ENCODE data around the gene GNB1L. TPM values are rescaled to one million over a fixed set of nuclear protein-coding genes. Genes with fewer than 3 reads are reported as not detected.

Gene GNB1L
- total RNA-seq, 1 donor from 2014 or later = 7.0 TPM

- H3K36me3 ChIP-seq (ENCODE audit: control insufficient read depth, insufficient read depth, low read length) = no peaks in the 10 kb centered on the region
- no peak for DNase-seq (ENCODE audit: low read depth)
- no peaks in the 10 kb centered on the region for H3K27me3 ChIP-seq (ENCODE audit: control insufficient read depth, insufficient read depth, low read length)
- TF ChIP-seq, protein P1, sequence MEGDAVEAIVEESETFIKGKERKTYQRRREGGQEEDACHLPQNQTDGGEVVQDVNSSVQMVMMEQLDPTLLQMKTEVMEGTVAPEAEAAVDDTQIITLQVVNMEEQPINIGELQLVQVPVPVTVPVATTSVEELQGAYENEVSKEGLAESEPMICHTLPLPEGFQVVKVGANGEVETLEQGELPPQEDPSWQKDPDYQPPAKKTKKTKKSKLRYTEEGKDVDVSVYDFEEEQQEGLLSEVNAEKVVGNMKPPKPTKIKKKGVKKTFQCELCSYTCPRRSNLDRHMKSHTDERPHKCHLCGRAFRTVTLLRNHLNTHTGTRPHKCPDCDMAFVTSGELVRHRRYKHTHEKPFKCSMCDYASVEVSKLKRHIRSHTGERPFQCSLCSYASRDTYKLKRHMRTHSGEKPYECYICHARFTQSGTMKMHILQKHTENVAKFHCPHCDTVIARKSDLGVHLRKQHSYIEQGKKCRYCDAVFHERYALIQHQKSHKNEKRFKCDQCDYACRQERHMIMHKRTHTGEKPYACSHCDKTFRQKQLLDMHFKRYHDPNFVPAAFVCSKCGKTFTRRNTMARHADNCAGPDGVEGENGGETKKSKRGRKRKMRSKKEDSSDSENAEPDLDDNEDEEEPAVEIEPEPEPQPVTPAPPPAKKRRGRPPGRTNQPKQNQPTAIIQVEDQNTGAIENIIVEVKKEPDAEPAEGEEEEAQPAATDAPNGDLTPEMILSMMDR (IDR thresholded peaks at IDR 0.05; ENCODE audit: insufficient read depth, low read length, poor library complexity, severe bottlenecking) = no peak
- no peak overlapping the region for H3K4me3 ChIP-seq (ENCODE audit: low read depth, low read length)
Observed at GRCh38 chr22:19878461-19879245, 24.0 kb upstream of the GNB1L start.

- Histone ChIP-seq H3K36me3 (ENCODE audit: control insufficient read depth, insufficient read depth, low read length) (no peaks in the 10 kb centered on the region), H3K27me3 (ENCODE audit: control insufficient read depth, insufficient read depth, low read length) (no peaks in the 10 kb centered on the region), H3K4me3 (ENCODE audit: low read depth, low read length) (no peak overlapping the region)
- no peak for DNase-seq (ENCODE audit: low read depth)
- TF ChIP-seq, protein P1 (IDR thresholded peaks at IDR 0.05; ENCODE audit: insufficient read depth, low read length, poor library complexity, severe bottlenecking) = no peak
Observed at GRCh38 chr22:19877626-19878339, 23.1 kb upstream of the GNB1L start.

- DNase-seq (ENCODE audit: low read depth) = no peak
- H3K4me3 ChIP-seq (ENCODE audit: low read depth, low read length) = no peak overlapping the region
- no peaks in the 10 kb centered on the region for H3K27me3 ChIP-seq (ENCODE audit: control insufficient read depth, insufficient read depth, low read length)
- no peaks in the 10 kb centered on the region for H3K36me3 ChIP-seq (ENCODE audit: control insufficient read depth, insufficient read depth, low read length)
- TF ChIP-seq, protein P1 (IDR thresholded peaks at IDR 0.05; ENCODE audit: insufficient read depth, low read length, poor library complexity, severe bottlenecking) = no peak
Observed at GRCh38 chr22:19876941-19877625, 22.4 kb upstream of the GNB1L start.

DNA sequence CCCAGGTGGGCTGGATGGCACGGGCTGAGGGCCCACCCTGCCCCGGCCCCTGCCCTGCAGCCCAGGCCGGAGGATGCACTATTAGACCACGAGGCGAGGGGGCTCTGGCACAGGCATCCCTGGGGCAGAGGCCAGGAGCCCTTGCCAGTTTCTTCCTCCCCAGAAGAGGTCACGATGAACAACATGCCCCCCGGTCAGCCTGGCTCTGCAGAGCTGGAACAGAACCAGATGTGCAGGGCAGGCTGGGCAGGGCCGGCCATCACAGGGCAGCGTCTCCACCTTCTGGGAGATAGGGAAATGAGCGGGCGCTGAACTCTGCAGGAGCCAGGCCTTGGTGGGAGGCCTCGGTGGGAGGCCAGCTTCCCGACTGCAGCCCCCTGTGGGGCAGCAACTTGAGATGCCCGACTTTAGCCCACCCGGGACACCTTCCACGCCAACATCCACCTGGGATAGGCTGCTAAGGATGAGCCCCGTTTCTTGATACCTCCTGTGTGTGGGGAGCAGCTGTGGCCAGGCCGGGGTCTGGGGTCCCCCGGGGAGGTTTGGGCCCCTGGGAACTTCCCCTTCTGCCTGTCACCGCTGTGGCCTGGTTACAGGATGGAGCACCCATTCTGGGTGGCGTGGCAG, 21.8 kb upstream of the GNB1L start:
- Histone ChIP-seq H3K36me3 (ENCODE audit: control insufficient read depth, insufficient read depth, low read length) (no peaks in the 10 kb centered on the region), H3K27me3 (ENCODE audit: control insufficient read depth, insufficient read depth, low read length) (no peaks in the 10 kb centered on the region), H3K4me3 (ENCODE audit: low read depth, low read length) (no peak overlapping the region)
- TF ChIP-seq, protein P1 (IDR thresholded peaks at IDR 0.05; ENCODE audit: insufficient read depth, low read length, poor library complexity, severe bottlenecking) = no peak
- DNase-seq (ENCODE audit: low read depth) = no peak

DNA sequence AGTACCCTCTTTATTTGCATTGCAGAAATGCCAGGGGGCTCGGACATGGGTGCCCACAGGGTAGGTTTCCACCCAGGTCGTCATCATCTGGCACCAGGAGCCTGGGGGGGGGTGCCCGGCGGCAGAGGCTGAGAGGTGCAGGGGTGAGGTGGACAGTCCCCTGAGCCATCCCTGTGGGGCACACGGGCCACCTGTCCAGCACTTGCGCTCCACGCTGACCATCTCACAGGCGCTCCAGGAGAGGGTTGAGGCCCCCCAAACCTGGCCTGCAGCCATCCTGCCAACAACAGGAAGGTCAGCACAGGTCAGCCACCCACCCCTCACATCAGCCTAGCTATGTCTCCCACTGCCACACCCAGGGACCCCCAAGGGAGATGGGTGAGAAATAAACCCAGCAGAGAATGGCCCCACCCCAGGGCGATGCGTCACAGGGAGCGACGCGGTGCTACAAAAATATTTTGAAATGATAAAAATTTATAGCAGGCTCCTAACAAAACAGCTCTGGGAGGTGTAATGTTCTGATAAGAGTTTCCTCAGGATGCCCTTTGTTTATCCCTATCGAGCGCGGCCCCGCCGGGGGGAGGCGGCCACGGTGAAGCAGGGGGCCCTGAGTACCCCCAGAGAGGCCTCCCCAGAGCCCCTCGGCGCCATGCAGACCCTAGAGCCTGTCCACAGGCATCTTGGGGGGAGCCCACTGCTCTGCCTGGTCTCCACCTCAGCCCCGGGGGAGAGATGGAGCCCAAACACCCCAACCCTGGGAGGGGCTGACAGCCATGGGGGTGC, 21.0 kb upstream of the GNB1L start:
- Histone ChIP-seq H3K4me3 (ENCODE audit: low read depth, low read length) (no peak overlapping the region), H3K36me3 (ENCODE audit: control insufficient read depth, insufficient read depth, low read length) (no peaks in the 10 kb centered on the region), H3K27me3 (ENCODE audit: control insufficient read depth, insufficient read depth, low read length) (no peaks in the 10 kb centered on the region)
- TF ChIP-seq, protein P1 (IDR thresholded peaks at IDR 0.05; ENCODE audit: insufficient read depth, low read length, poor library complexity, severe bottlenecking) = no peak
- no peak for DNase-seq (ENCODE audit: low read depth)
